KMS-11 (cell line): ENCODE data around the gene ATE1.

Experiments
- H2AFZ ChIP-seq: fragments of 200-600 bp; sonication (generic); 2 replicates; pipeline ENCODE4 v1.6.1; 2016; ENCODE audit warnings: antibody characterized with exemption, mixed run types, low read depth
- H3K27ac ChIP-seq: fragments of 200-600 bp; sonication (generic); 2 replicates; pipeline ENCODE4 v1.6.1; 2016; ENCODE audit warnings: mild to moderate bottlenecking, mixed run types
- H3K27me3 ChIP-seq: fragments of 200-600 bp; sonication (generic); 2 replicates; pipeline ENCODE4 v1.6.1; 2017; ENCODE audit warnings: mild to moderate bottlenecking, low read depth, mixed run types, moderate library complexity; ENCODE audit not compliant: insufficient read depth
- H3K36me3 ChIP-seq: fragments of 200-600 bp; sonication (generic); 2 replicates; pipeline ENCODE4 v1.6.1; 2017; ENCODE audit warnings: mild to moderate bottlenecking, mixed run types; ENCODE audit not compliant: insufficient read depth
- H3K4me1 ChIP-seq: fragments of 200-600 bp; sonication (generic); 2 replicates; pipeline ENCODE4 v1.6.1; 2016; ENCODE audit warnings: mild to moderate bottlenecking, low read depth, mixed run types; ENCODE audit not compliant: poor library complexity, severe bottlenecking
- H3K4me2 ChIP-seq: fragments of 200-600 bp; sonication (generic); 2 replicates; pipeline ENCODE4 v1.7.0; 2016; ENCODE audit warnings: mild to moderate bottlenecking, mixed run types
- H3K4me3 ChIP-seq: fragments of 200-600 bp; sonication (generic); IDR thresholded peaks from 2 replicates; pipeline ENCODE4 v1.6.1; 2017; ENCODE audit warnings: low read depth, low read length, mixed read lengths; ENCODE audit not compliant: insufficient read depth
- H3K79me2 ChIP-seq: fragments of 200-600 bp; sonication (generic); 2 replicates; pipeline ENCODE4 v1.6.1; 2016; ENCODE audit warnings: low read depth, mixed run types; ENCODE audit not compliant: insufficient read depth
- H3K9ac ChIP-seq: fragments of 200-600 bp; sonication (generic); 2 replicates; pipeline ENCODE4 v1.6.1; 2016; ENCODE audit warnings: mild to moderate bottlenecking, mixed run types
- H4K20me1 ChIP-seq: fragments of 200-600 bp; sonication (generic); 2 replicates; pipeline ENCODE4 v1.6.1; 2016; ENCODE audit warnings: mild to moderate bottlenecking, mixed run types; ENCODE audit not compliant: insufficient read depth
- CTCF ChIP-seq: fragments of 200-600 bp; sonication (generic); conservative IDR thresholded peaks from 2 replicates; pipeline ENCODE4 v1.6.1; 2017; ENCODE audit warnings: low read depth, mild to moderate bottlenecking, antibody characterized with exemption, low read length, moderate library complexity, mixed read lengths

ATE1 gene

DNA sequence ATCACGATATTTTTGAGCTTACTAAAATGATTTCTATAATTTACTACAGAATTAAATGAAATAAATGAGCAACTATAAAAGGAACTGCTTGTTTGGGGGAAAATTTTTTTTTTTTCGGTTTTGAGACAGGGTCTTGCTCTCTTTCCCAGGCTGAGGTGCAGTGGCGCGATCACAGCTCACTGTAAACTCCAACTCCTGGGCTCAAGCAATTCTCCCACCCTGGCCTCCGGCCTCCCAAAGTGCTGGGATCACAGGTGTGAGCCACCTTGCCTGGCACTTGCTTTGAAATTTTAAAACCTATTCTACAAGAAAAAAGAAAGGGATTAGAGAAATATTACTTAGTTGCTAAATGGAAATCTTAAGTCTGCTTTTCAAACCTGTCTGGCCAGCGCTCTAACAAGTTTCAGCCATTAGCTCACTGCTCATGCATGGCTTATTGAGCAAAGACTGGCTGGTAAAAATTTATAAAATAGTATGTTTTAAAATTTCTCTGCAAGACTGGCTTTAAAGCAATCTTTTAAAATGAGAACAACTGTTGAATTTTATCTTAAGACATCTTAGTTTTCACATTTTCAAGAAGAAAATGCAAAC is 144.0 kb downstream of the ATE1 start:
- no peaks in the 10 kb centered on the region for H3K79me2 ChIP-seq
- no peaks in the 10 kb centered on the region for H4K20me1 ChIP-seq
- H3K27me3 ChIP-seq: no peaks in the 10 kb centered on the region
- TF ChIP-seq CTCF: no peak
- no peak overlapping the region for H3K4me2 ChIP-seq
- H3K4me3 ChIP-seq: no peak overlapping the region
- no peak overlapping the region for H3K27ac ChIP-seq
- H3K9ac ChIP-seq: no peak overlapping the region
- no peaks in the 10 kb centered on the region for H3K36me3 ChIP-seq
- no peak overlapping the region for H2AFZ ChIP-seq
- H3K4me1 ChIP-seq: no peaks in the 10 kb centered on the region

- TF ChIP-seq CTCF: no peak
- Histone ChIP-seq H3K27me3 (no peaks in the 10 kb centered on the region), H4K20me1 (no peaks in the 10 kb centered on the region), H3K36me3 (no peaks in the 10 kb centered on the region), H3K4me2 (no peak overlapping the region), H2AFZ (no peak overlapping the region), H3K4me1 (no peaks in the 10 kb centered on the region), H3K9ac (no peak overlapping the region), H3K4me3 (no peak overlapping the region), H3K79me2 (no peaks in the 10 kb centered on the region), H3K27ac (no peak overlapping the region)
Measured at GRCh38 chr10:121781101-121781500, 146.7 kb downstream of the ATE1 start.

DNA sequence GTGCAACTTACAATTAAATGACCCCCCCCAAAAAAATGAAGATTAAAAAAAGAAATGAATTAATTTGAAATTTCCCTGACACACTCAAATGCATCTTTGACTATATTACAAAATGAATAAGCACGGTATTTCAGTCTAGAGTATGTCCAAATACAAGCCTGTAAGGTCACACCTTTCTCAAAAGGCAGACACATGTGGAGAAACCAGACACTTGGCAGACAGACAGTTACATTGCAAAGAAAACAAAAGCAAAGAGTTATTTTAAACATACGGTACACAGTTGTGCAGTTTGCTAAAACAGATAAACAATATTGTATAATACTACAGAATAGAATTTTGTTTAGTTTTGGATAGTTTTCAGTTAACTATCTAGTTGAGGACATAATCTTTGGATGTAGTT is 153.0 kb downstream of the ATE1 start:
- Histone ChIP-seq H3K4me3 (no peak overlapping the region), H3K4me1 (no peaks in the 10 kb centered on the region), H4K20me1 (no peaks in the 10 kb centered on the region), H3K4me2 (no peak overlapping the region), H3K36me3 (no peaks in the 10 kb centered on the region), H3K9ac (no peak overlapping the region), H3K79me2 (no peaks in the 10 kb centered on the region), H3K27me3 (no peaks in the 10 kb centered on the region), H3K27ac (no peak overlapping the region), H2AFZ (no peak overlapping the region)
- no peak for TF ChIP-seq CTCF

GRCh38 chr10:121774404-121774803 is 153.4 kb downstream of the ATE1 start:
- no peak overlapping the region for H3K27ac ChIP-seq
- no peak overlapping the region for H3K9ac ChIP-seq
- no peaks in the 10 kb centered on the region for H3K36me3 ChIP-seq
- H3K4me2 ChIP-seq: no peak overlapping the region
- H3K4me3 ChIP-seq: no peak overlapping the region
- no peaks in the 10 kb centered on the region for H3K4me1 ChIP-seq
- no peaks in the 10 kb centered on the region for H3K27me3 ChIP-seq
- no peak overlapping the region for H2AFZ ChIP-seq
- TF ChIP-seq CTCF: no peak
- no peaks in the 10 kb centered on the region for H3K79me2 ChIP-seq
- no peaks in the 10 kb centered on the region for H4K20me1 ChIP-seq

DNA sequence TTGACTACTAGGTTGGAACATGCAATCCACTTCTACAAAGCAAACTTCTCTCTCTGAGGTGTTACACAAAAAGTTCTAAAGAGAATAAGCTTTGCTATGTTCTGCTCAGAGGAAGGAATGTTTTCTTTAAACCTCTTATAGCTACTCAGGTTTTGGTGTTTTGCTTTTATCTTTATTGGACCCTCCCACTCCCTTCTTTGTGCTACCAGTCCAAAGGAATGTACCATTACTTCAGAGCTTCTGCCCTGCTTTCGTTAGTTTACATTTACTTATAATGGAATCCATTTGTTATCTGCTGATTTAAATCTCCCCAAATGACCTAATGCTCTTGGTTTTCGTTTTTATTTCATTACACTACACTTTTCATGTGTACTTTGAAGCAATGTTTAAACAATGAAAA is 154.9 kb downstream of the ATE1 start:
- Histone ChIP-seq H3K79me2 (no peaks in the 10 kb centered on the region), H3K36me3 (no peaks in the 10 kb centered on the region), H4K20me1 (no peaks in the 10 kb centered on the region), H3K4me3 (no peak overlapping the region), H3K27ac (no peak overlapping the region), H3K27me3 (no peaks in the 10 kb centered on the region), H3K9ac (no peak overlapping the region), H3K4me1 (no peaks in the 10 kb centered on the region), H2AFZ (no peak overlapping the region), H3K4me2 (no peak overlapping the region)
- TF ChIP-seq CTCF: no peak
